Hematopoietic multipotent progenitor cell treated with erythropoietin and hydrocortisone succinate and interleukin-3 and kit ligand, for 8 days (in vitro differentiated cells): Measurements from ENCODE around the gene ZNF136.

Experiments
- DNase-seq: peaks from one replicate; pipeline ENCODE4 v3.0.0-alpha.2; 2015

ZNF136 gene

DNA sequence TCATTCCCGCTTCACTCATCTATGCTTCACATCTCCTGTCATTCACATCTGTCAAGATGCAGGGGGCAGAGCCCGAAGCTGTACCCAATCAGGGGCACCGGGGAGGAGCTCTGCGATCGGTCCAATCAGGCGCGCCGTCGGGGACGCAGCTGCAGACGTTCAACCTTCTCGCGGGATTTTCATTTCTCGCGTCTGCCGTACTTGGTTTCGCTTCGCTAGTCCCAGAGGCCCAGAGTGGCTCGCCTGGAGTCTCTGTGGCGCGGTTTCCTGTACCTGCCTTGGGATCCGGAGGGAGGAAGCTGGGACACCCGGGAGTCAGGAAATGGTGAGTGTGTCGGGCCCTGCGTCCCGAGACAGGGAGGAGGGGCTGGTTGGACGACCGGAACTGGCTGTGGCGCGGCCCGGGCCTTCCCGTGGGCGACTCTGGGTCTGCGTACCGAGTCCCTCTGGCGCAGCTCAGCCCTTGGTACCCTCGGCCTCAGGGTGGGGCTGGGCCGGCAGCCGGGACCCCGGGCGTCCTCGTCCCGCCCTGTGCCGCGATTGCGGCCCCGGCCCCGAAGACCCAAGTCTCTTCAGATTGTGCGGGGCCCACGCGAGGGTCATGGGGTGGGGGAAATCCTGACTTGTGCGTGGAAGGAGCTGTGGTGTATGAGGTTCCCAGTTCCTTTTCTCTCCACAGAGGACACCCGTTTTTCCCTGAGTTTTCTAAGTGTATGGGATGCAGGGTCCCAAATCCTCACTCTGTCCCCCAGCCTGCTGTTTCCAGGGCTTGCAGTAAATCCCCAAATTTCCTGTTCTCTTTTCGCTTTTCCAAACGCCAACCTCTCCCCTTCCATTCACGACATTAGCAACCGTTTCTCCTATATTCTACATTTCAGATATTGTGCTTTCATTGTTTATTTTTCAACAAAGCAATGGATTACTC is at the start of gene ZNF136:
Gene ZNF136, plus strand, starts transcription at position 215 of the 925 bp plus-strand sequence. Its CDS starts 108 bp downstream, at position 323.
- DNase-seq = peak; percentile 95

DNA sequence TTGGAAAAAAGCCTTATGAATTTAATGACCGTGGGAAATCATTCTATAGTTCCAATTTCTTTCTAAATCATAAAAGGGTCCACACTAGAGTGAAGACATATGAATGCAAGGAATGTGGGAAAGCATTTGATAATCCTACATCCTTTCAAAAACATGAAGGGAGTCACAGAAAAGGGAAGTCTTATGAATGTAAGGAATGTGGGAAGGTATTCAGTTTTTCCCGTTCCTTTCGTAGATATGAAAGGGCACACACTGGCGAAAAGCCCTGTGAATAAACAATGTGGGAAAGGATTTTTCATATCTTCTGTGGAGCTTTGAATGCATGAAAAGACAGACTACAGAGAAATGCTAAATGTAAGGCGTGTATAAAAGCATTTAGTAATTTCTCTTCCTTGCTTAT is 49.8 kb upstream of the ZNF136 start:
- DNase-seq = no peak

DNA sequence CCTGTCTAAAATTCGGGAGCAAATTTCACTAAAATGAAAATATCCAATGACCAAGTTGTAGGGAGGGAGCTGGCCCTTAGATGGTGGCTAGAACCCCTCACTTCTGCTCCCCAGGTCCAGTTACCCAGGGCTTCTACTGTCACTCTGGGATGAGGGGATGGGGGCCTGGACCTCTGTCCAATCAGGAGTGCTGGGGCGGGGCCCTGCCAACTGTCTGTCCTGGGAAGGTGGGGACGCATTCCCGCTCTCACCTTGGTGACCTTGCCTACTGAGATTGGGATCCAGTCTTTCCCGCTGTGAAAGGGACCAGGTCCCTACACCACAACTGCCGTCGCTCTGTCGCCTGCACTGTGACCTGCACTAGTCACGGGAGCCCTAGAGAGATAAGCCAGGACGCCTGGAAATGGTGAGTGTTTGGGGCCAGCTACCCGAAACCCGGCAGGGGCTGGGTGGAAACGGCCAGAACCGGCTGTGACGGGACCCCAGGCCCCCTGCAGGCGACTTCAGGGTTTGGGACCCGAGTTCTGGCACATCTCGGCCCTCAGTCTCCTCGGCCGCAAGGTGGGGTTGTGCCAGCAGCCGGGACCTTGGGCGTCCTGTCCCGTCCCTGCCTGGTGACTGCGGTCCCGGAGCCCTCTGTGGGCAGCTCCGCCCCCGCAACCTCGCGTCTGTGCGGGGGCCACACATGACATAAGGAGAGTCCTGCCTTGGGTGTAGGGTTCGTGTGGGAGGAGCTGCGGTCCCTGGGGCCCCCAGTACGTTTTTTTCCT is 45.5 kb upstream of the ZNF136 start:
- no peak for DNase-seq

DNA sequence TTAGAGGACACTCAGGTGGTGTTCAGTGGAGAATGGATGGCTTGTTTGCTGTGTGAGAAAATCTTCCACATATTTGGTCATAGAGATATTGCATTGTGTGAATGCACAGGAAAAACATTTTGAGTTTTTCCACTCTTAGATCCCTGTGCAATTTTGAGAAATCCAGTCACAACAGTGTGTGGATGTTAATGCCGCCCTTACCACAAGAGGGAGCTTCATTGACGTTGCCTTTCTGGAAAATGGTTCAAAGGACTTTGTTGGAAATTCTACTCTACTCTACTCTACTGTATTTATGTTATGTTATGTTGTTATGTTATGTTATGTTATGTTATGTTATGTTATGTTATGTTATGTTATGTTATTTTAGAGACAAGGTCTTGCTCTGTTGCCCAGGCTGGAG is 36.2 kb upstream of the ZNF136 start:
- peak; percentile 20 for DNase-seq

DNA sequence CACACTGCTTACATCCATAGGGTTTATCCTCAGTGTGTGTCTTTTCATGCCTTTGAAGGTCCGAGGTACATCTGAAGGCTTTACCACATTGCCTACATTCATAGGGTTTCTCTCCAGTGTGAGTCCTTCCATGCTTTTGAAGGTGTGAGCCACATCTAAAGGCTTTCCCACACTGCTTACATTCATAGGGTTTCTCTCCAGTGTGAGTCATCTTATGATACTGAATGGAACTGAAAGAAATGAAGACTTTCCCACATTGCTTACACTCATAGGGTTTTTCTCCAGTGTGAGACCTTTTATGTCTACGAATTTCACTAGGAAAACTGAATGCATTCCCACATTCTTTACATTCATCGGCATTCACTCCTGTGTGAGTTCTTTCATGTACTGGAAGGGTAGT is 29.8 kb upstream of the ZNF136 start:
- no peak for DNase-seq

DNA sequence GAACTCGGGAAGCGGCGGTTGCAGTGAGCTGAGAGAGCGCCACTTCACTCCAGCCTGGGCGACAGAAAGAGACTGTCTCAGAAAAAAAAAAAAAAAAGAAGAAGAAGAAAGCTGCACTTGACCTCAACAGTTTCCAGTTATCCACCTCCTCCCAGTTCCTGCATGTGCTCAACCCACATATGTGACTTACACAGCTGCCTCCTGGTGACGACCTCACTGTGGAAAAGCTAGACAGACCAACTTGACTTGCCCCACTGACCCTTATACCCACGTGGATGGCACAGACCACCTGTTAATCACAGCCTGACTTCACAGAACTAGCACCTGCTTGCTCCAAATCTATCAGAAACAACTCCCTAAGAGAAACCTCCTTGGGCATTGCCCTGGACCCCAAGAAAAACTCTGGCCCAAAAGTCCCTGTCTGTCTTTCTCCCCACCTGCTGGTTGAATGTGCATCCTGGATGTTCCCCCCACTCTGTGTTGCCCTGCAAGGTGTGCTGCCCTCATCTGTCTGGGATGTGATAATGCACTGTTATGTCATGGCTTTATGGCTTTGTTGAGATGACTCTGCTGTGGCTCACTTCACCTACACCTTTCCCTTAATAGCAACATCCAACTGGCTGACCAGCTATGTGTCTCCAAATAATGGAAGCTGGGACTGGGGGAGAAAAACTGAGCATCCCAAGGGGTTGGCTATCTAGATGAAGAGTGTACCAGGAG is 25.5 kb upstream of the ZNF136 start:
- peak; percentile 48 for DNase-seq

DNA sequence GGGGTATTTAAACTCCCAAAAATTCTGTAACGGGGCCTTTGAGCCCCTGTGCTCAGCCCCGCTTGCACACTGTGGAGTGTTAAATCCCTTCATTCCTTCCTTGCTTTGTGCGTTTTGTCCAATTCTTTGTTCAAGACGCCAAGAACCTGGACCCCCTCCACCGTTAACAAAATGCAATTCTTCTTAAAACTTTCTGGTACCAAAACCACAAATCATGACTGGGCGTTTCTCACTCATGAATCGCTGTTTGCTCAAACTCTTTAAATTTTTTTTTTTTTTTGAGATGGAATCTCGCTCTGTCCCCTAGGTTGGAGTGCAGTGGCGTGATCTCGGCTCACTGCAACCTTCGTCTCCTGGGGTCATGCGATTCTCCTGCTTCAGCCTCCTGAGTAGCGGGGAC is 23.6 kb upstream of the ZNF136 start:
- DNase-seq = no peak

DNA sequence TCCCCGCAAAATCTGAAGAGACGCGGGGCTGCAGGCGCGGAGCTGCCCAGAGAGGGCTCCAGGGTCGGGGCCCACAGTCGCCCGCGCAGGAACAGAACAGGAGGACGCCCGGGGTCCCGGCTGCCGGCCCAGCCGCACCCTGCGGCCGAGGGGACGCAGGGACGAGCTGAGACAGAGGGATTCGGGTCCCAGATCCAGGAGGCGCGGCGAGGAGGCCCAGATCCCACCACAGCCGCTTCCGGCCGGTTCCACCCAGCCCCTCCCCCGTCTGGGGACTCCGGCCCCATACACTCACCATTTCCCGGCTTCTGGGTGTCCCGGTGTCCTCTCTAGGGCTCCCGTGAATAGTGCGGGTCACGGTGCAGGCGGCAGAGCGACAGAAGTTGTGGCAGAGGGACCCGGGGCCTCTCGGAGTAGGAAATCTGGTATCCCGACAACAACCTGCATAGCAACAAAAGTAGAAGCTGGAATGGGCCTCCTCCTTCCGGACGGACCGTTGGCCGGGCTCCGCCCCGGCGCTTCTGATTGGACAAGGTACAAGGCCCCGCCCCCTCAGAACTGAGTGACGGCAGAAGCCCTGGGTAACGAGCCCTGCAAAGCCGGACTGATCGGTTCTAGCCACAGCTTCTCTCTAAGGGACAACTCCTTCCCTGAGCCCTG is 22.9 kb upstream of the ZNF136 start, which contains the start of gene ZNF20:
Gene ZNF20, minus strand, starts transcription at position 466 of the 660 bp plus-strand sequence. Its CDS starts 168 bp downstream, at position 298.
- peak; percentile 93 for DNase-seq

DNA sequence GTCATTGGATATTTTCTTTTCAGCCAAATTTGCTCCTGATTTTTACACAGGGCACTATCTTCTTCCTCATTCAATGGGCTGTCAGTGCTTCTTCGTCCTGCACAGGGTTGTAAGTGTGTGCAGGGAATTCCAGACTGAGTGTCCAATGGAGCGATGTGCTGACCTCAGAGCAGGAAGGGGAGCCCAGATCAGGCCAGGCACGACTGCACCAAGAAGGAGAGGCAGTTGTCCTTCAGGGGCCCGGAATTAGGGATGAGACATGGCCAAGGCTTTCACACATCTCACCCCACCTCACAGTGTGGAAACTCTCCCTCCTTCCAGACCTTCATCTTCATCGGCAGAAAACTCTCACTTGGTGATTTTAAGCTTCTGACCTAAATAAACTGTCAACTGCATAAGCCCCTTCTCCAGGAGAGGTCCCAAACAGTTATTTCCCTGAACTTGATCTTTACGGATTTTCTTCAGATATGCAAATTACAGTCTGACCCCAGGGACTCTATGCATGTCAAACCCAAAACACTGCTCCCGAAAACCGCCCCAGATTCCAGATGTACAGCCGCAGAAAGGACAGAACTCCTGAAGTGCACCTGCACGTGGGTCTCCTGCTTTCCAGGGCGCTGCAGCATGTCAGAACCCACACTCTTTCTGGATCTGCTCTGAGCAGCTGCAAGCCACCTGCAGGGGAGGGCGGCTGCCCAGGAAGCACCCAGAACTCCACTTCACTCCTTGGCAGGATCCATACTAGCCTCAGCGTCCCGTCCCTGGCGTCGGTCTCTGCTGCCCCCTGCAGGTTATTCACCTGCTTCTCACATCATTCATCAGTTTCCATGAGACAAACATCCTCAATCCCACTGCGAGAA is 22.1 kb upstream of the ZNF136 start:
- DNase-seq = peak; percentile 91

DNA sequence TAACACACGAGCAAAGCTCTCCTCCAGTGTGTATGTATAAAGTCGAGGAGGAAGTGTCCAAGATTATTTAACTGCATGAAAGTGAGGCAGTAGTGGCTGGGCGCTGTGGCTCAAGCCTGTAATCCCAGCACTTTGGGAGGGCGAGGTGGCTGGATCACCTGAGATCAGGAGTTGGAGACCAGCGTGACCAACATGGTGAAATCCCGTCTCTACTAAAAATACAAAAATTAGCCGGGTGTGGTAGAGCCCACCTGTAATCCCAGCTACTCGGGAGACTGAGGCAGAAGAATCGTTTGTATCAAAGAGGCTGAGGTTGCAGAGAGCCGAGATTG is 21.5 kb upstream of the ZNF136 start:
- DNase-seq = no peak

DNA sequence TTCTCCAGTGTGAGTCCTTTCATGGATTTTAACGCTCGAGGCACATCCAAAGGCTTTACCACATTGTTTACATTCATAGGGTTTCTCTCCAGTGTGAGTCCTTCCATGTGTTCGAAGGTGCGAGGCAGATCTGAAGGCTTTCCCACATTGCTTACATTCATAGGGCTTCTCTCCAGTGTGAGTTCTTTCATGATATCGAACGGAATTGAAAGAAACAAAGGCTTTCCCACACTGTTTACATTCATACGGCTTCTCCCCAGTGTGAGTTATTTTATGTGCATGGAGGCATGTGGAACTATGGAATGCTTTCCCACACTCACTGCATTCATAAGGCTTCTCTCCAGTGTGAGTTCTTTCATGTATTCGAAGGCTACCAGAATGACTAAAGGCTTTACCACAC is 17.5 kb upstream of the ZNF136 start:
- no peak for DNase-seq

DNA sequence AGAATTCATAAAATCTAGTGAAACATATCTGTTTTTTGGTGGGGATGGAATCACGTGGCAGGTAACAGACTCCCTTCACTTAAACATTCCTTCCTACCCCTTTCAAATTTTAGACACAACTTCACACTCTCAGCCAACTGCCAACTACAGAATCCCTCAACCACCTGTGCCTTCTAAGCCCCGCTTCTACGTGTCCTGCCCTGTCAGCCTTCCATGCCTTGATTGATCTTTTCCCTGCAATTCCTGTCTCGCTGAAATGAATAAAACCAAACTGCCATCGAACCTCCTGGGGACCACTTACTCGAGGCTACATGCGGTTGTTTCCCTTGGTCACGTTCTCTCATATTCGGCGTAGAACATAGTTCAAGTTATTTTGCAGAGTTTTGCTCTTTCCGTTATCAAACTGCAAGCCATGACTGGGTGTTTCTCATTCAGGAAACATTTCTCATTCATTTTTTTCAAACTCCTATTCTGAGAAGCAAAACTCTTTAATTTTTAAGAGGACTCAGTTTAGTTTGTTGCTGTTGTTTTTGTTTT is 7.5 kb upstream of the ZNF136 start:
- no peak for DNase-seq

DNA sequence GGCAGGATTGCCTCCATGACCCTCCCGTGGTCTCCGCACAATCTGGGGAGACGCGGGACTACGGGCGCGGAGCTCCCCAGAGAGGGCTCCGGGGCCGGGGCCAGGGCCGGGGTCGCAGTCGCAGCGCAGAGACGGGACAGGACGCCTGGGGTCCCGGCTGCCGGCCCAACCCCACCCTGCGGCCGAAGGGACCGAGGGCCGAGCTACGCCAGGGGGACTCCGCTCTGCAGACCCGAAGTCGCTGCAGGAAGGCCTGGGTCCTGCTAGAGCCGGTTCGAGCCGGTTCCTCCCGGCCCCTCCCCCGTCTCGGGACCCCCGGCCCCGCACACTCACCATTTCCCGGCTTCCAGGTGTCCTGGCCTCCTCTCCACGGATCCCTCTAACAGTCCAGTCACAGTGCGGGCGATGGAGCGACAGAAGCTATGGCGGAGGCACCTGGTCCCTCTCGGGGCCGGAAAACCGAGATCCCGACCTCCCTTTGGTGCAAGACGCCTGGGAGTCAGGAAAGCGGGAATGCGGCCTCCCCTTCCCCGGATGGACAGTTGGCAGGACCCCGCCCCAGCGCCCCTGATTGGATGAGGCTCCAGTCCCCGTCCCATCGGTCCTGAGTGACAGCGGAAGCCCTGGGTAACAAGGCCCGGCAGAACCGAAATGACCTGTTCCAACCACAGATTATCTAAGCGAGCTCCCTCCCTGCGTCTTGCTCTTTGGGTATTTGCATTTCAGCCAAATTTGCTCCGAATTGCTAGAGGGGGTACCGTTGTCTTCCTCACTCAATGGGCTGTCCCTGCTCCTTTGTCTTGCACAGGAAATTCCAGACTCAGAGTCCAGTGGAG is 6.5 kb upstream of the ZNF136 start, which contains the start of gene ZNF625:
Gene ZNF625, minus strand, starts transcription at position 512 of the 836 bp plus-strand sequence. Its CDS starts 176 bp downstream, at position 336.
- peak; percentile 81 for DNase-seq

DNA sequence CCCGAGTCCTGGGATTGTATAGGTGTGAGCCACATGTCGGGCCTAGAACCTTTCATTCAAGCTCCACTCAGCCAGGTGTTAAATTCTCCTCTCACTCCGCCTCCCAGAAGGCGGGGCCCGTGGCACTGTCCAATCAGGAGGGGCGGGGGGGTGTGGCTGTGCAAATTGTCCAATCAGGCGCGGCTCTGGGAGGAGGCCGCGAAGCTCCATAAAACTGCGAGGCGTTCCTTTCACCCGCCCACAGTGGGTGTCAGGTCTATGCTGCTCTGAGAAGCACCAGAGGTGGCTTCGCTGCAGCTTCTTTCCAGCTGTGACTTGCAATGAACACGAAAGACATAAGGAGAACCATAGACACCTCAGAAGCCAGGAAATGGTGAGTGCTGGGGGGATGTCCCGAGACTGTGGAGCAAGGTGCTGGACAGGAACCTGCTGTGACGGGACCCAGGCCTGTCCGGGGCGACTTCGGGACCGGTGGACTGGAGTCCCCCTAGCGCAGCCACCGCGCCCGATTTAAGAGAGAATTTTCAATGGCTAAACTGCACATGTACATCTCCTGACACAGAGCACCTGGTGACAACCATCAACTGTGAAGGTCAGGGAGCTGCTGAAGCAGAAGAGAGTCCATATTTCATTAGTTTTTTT is 3.0 kb upstream of the ZNF136 start:
- DNase-seq = no peak

DNA sequence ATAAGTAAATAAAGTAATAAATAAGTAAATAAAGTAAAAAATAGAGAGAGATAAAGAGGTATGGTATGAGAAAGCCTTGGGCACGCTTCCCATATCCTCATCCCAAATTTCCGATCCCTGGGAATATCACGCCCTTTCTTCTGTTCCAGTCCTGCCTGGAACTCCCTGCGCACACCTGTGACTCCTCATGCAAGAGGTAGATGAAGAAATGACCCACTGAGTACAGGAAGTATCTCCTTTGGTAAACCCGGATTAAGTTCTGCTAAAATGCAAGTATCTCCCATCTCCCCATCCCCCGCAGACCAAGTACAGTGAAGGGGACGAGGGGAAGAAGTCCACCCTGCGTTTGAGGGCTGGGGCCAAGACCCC is 399 bp upstream of the ZNF136 start:
- no peak for DNase-seq

DNA sequence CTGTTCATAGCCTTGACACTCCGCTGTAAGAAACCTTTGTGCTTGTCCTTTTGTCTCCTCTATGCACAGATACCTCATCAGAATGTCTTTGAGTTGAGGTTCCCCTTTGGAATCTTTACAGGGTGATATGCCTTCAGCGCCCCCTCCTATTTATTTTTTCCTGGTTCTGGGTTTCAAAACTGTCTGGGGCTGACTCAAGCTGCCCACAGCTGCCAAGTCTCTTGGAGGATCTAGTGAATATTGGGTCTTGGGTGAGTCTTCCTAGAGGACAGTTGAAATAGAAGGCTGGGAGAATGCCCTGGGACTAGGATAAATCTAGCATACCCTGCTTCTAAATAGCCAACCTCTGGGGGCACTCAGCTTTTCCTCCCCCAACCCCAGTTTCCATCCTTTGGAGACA is 930 bp downstream of the ZNF136 start:
- peak; percentile 1 for DNase-seq

DNA sequence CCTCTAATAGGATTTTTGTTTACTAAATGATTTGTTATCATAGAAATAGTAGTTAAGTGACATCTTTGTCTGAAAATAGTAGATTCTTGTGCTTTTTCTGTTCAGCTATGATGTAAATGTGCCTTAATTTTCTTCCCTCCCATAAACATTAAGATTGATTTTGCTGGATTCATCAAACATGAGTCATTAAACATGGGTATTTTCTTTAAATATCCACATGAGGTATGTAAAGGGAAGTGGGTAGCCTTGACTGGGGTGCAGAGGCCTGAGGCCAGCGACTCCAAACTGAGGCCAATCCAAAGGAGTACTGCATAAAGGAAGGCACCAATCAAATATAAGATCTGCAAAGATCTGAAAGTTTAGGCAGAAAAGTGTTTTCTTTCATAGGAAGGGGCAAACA is 3.7 kb downstream of the ZNF136 start:
- DNase-seq = no peak

DNA sequence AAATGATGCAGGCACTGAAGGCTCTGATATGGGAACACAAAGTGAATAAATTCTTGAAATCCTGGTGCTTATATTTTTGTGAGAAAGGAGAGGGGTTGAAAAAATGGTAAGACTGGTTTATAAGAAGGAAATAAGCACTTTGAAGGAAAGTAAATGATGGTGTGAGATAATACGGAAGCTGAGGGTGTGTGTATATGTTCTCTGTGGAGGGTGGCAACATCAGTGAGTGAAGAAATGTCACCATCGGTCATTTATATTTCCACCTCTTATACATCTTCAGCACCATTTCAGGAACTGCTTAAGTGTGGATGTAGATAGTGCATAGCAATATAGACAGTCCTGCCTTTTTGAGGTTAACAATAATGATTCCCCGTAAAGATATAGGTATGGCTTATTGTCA is 17.5 kb downstream of the ZNF136 start:
- no peak for DNase-seq

DNA sequence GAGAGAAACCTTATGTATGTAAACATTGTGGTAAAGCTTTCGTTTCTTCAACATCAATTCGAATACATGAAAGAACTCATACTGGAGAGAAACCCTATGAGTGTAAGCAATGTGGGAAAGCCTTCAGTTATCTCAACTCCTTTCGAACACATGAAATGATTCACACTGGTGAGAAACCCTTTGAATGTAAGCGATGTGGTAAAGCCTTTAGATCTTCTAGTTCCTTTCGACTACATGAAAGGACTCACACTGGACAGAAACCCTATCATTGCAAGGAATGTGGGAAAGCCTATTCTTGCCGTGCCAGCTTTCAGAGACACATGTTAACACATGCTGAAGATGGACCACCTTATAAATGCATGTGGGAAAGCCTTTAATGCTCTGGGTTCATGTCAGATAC is 24.7 kb downstream of the ZNF136 start:
- no peak for DNase-seq
